Stimulated activated naive CD8-positive, alpha-beta T cell treated with anti-CD3 and anti-CD28 coated beads, Interleukin-15, amount 100 ng/mL, for 72 hours (primary cell): ENCODE data around the gene CEL.

Experiments
- ATAC-seq: fragments of 150-1000 bp; cut with Tn5 transposase; 2 replicates; pipeline ENCODE4 v1.10.0; 2021; ENCODE audit warnings: mild to moderate bottlenecking, moderate library complexity
- DNase-seq, 2 donors: peaks; one replicate each; pipeline ENCODE4 v3.0.0; 2021 to 2022
- H3K27ac Mint-ChIP-seq, 2 donors: one replicate each; pipeline ENCODE4 v1.8.0; 2022; ENCODE audit warnings: mild to moderate bottlenecking in 2 of 2, mixed read lengths in 2 of 2, moderate library complexity in 2 of 2
- H3K27me3 Mint-ChIP-seq: one replicate; pipeline ENCODE4 v1.8.0; 2022; ENCODE audit warnings: mixed read lengths
- H3K4me1 Mint-ChIP-seq: one replicate; pipeline ENCODE4 v1.8.0; 2022; ENCODE audit warnings: mild to moderate bottlenecking, mixed read lengths
- H3K4me3 Mint-ChIP-seq, 2 donors: one replicate each; pipeline ENCODE4 v1.8.0; 2022; ENCODE audit warnings: mild to moderate bottlenecking in 2 of 2, mixed read lengths in 2 of 2, moderate library complexity in 1 of 2
- H3K9me3 Mint-ChIP-seq, 2 donors: one replicate each; pipeline ENCODE4 v1.8.0; 2022; ENCODE audit warnings: mixed read lengths in 2 of 2

Gene CEL

GRCh38 chr9:133108794-133109641, 47.2 kb downstream of the CEL start:
- DNase-seq: no peak
- Mint-ChIP-seq H3K27me3 (no peaks in the 10 kb centered on the region), H3K4me1 (peaks cover 26% of the 10 kb centered on the region), H3K4me3 (no peak overlapping the region), H3K9me3 (no peaks in the 10 kb centered on the region), H3K27ac (peak overlapping the region in 1 of 2 donors; percentile 88)
- ATAC-seq: no peak

GRCh38 chr9:133109931-133110650, 48.3 kb downstream of the CEL start:
- Mint-ChIP-seq H3K4me1 (peaks cover 37% of the 10 kb centered on the region), H3K27me3 (no peaks in the 10 kb centered on the region), H3K27ac (peak overlapping the region; percentile 35 to 81), H3K4me3 (no peak overlapping the region), H3K9me3 (no peaks in the 10 kb centered on the region)
- no peak for DNase-seq
- no peak for ATAC-seq

GRCh38 chr9:133111808-133112662, 50.3 kb downstream of the CEL start:
- no peaks in the 10 kb centered on the region for H3K9me3 Mint-ChIP-seq
- ATAC-seq: no peak
- no peak overlapping the region for H3K4me3 Mint-ChIP-seq
- H3K4me1 Mint-ChIP-seq: peaks cover 56% of the 10 kb centered on the region
- no peaks in the 10 kb centered on the region for H3K27me3 Mint-ChIP-seq
- no peak overlapping the region for H3K27ac Mint-ChIP-seq
- DNase-seq: no peak

GRCh38 chr9:133112663-133113026, 50.9 kb downstream of the CEL start:
- peak; percentile 49 for ATAC-seq
- peak overlapping the region in 1 of 2 donors; percentile 68 for H3K4me3 Mint-ChIP-seq
- H3K27me3 Mint-ChIP-seq: no peaks in the 10 kb centered on the region
- no peaks in the 10 kb centered on the region for H3K9me3 Mint-ChIP-seq
- H3K4me1 Mint-ChIP-seq: peaks cover 62% of the 10 kb centered on the region
- H3K27ac Mint-ChIP-seq: peak overlapping the region; percentile 76 to 87
- peak in 1 of 2 donors; percentile 54 for DNase-seq

GRCh38 chr9:133113163-133113948, 51.6 kb downstream of the CEL start:
- DNase-seq (no peak), ATAC-seq (no peak)
- H3K27me3 Mint-ChIP-seq: no peaks in the 10 kb centered on the region
- H3K9me3 Mint-ChIP-seq: no peaks in the 10 kb centered on the region
- peaks cover 69% of the 10 kb centered on the region for H3K4me1 Mint-ChIP-seq
- peak overlapping the region; percentile 65 to 95 for H3K27ac Mint-ChIP-seq
- H3K4me3 Mint-ChIP-seq: peak overlapping the region; percentile 67 to 68

GRCh38 chr9:133113949-133114885, 52.4 kb downstream of the CEL start:
- no peak for ATAC-seq
- peak overlapping the region; percentile 65 to 76 for H3K27ac Mint-ChIP-seq
- H3K27me3 Mint-ChIP-seq: no peaks in the 10 kb centered on the region
- DNase-seq: no peak
- H3K4me3 Mint-ChIP-seq: peak overlapping the region; percentile 67 to 68
- no peaks in the 10 kb centered on the region for H3K9me3 Mint-ChIP-seq
- peaks cover 78% of the 10 kb centered on the region for H3K4me1 Mint-ChIP-seq

- no peaks in the 10 kb centered on the region for H3K27me3 Mint-ChIP-seq
- H3K9me3 Mint-ChIP-seq: no peaks in the 10 kb centered on the region
- peak overlapping the region; percentile 61 to 63 for H3K4me3 Mint-ChIP-seq
- peaks cover 78% of the 10 kb centered on the region for H3K4me1 Mint-ChIP-seq
- no peak for DNase-seq
- peak; percentile 13 for ATAC-seq
- H3K27ac Mint-ChIP-seq: peak overlapping the region; percentile 69 to 76
Measured at GRCh38 chr9:133114886-133115603, 53.3 kb downstream of the CEL start.

- Mint-ChIP-seq H3K9me3 (no peaks in the 10 kb centered on the region), H3K4me3 (peak overlapping the region; percentile 61 to 63), H3K4me1 (peaks cover 79% of the 10 kb centered on the region), H3K27ac (peak overlapping the region; percentile 77 to 91), H3K27me3 (no peaks in the 10 kb centered on the region)
- DNase-seq (peak; percentile 56 to 73), ATAC-seq (peak; percentile 92)
Measured at GRCh38 chr9:133115604-133116345, 54.0 kb downstream of the CEL start.

GRCh38 chr9:133116346-133117231, 54.8 kb downstream of the CEL start:
- no peaks in the 10 kb centered on the region for H3K27me3 Mint-ChIP-seq
- ATAC-seq: no peak
- peak overlapping the region in 1 of 2 donors; percentile 80 for H3K27ac Mint-ChIP-seq
- H3K4me1 Mint-ChIP-seq: peaks cover 83% of the 10 kb centered on the region
- H3K9me3 Mint-ChIP-seq: no peaks in the 10 kb centered on the region
- peak overlapping the region in 1 of 2 donors; percentile 57 for H3K4me3 Mint-ChIP-seq
- no peak for DNase-seq

GRCh38 chr9:133117271-133118178, 55.7 kb downstream of the CEL start:
- Mint-ChIP-seq H3K9me3 (no peaks in the 10 kb centered on the region), H3K27ac (no peak overlapping the region), H3K4me3 (peak overlapping the region in 1 of 2 donors; percentile 21), H3K27me3 (no peaks in the 10 kb centered on the region), H3K4me1 (peaks cover 87% of the 10 kb centered on the region)
- no peak for DNase-seq
- no peak for ATAC-seq

GRCh38 chr9:133118179-133118520, 56.4 kb downstream of the CEL start:
- Mint-ChIP-seq H3K27me3 (no peaks in the 10 kb centered on the region), H3K4me1 (peaks cover 84% of the 10 kb centered on the region), H3K27ac (no peak overlapping the region), H3K4me3 (no peak overlapping the region), H3K9me3 (no peaks in the 10 kb centered on the region)
- ATAC-seq (no peak), DNase-seq (no peak)
